HEK293 (cell line): Measurements from ENCODE around the gene MYADML2.

ENCODE experiments used
- GLI2 ChIP-seq: fragments of 450-650 bp; formaldehyde crosslinking; IDR thresholded peaks from 2 replicates; pipeline ENCODE4; 2017; ENCODE audit warnings: missing biosample characterization, missing genetic modification characterization, low read depth, borderline replicate concordance
- IKZF3 ChIP-seq: fragments of 450-650 bp; IDR thresholded peaks from 2 replicates; pipeline ENCODE4 v1.5.0; 2018; ENCODE audit warnings: missing biosample characterization, mild to moderate bottlenecking, missing genetic modification characterization, moderate library complexity
- MZF1 ChIP-seq: fragments of 450-650 bp; formaldehyde crosslinking; IDR thresholded peaks from 2 replicates; pipeline ENCODE4 v1.5.1; 2017; ENCODE audit warnings: missing biosample characterization, missing genetic modification characterization, borderline replicate concordance
- OSR2 ChIP-seq: fragments of 450-650 bp; formaldehyde crosslinking; IDR thresholded peaks from 2 replicates; pipeline ENCODE4 v1.5.1; 2016; ENCODE audit warnings: missing biosample characterization, missing genetic modification characterization
- OVOL3 ChIP-seq: fragments of 450-650 bp; formaldehyde crosslinking; IDR thresholded peaks from 2 replicates; pipeline ENCODE4 v1.5.1; 2016; ENCODE audit warnings: missing biosample characterization, missing genetic modification characterization
- SCRT1 ChIP-seq: fragments of 450-650 bp; formaldehyde crosslinking; IDR thresholded peaks from 2 replicates; pipeline ENCODE4 v1.5.1; 2016; ENCODE audit warnings: missing biosample characterization, missing genetic modification characterization, borderline replicate concordance
- SCRT2 ChIP-seq: fragments of 450-650 bp; formaldehyde crosslinking; IDR thresholded peaks from 2 replicates; pipeline ENCODE4 v1.5.1; 2016; ENCODE audit warnings: missing biosample characterization, missing genetic modification characterization
- SP7 ChIP-seq: fragments of 450-650 bp; formaldehyde crosslinking; IDR thresholded peaks from 2 replicates; pipeline ENCODE4 v1.5.1; 2016; ENCODE audit warnings: missing biosample characterization, missing genetic modification characterization
- TCF7L2 ChIP-seq: IDR thresholded peaks from 2 replicates; pipeline ENCODE4 v1.6.1; 2011; ENCODE audit warnings: low read depth, mild to moderate bottlenecking, inconsistent platforms, low read length, moderate library complexity, borderline replicate concordance
- ZBTB48 ChIP-seq: fragments of 450-650 bp; formaldehyde crosslinking; IDR thresholded peaks from 2 replicates; pipeline ENCODE4 v1.5.1; 2016; ENCODE audit warnings: missing biosample characterization, missing genetic modification characterization
- ZBTB7A ChIP-seq: fragments of 450-650 bp; formaldehyde crosslinking; IDR thresholded peaks from 2 replicates; pipeline ENCODE4 v1.5.1; 2016; ENCODE audit warnings: low read depth, missing biosample characterization, missing genetic modification characterization
- ZEB2 ChIP-seq: fragments of 450-650 bp; formaldehyde crosslinking; IDR thresholded peaks from 2 replicates; pipeline ENCODE4 v1.5.1; 2016; ENCODE audit warnings: missing biosample characterization, missing genetic modification characterization
- ZIC2 ChIP-seq: fragments of 450-650 bp; formaldehyde crosslinking; IDR thresholded peaks from 2 replicates; pipeline ENCODE4 v1.5.1; 2016; ENCODE audit warnings: missing biosample characterization, missing genetic modification characterization
- ZNF112 ChIP-seq: fragments of 450-650 bp; formaldehyde crosslinking; IDR thresholded peaks from 2 replicates; pipeline ENCODE4 v1.5.0; 2017; ENCODE audit warnings: missing biosample characterization, missing genetic modification characterization
- ZNF174 ChIP-seq: fragments of 450-650 bp; formaldehyde crosslinking; IDR thresholded peaks from 2 replicates; pipeline ENCODE4 v1.5.0; 2017; ENCODE audit warnings: missing biosample characterization, mild to moderate bottlenecking, missing genetic modification characterization
- ZNF202 ChIP-seq: fragments of 450-650 bp; formaldehyde crosslinking; IDR thresholded peaks from 2 replicates; pipeline ENCODE4 v1.5.1; 2016; ENCODE audit warnings: missing biosample characterization, missing genetic modification characterization, borderline replicate concordance
- ZNF280C ChIP-seq: fragments of 450-650 bp; formaldehyde crosslinking; IDR thresholded peaks from 2 replicates; pipeline ENCODE4 v1.5.1; 2016; ENCODE audit warnings: missing biosample characterization, missing genetic modification characterization
- ZNF335 ChIP-seq: fragments of 450-650 bp; formaldehyde crosslinking; conservative IDR thresholded peaks from 2 replicates; pipeline ENCODE4 v1.5.1; 2016; ENCODE audit warnings: missing biosample characterization, missing genetic modification characterization
- ZNF366 ChIP-seq: fragments of 450-650 bp; formaldehyde crosslinking; conservative IDR thresholded peaks from 2 replicates; pipeline ENCODE4 v1.5.1; 2016; ENCODE audit warnings: missing biosample characterization, missing genetic modification characterization
- ZNF518A ChIP-seq: fragments of 450-650 bp; formaldehyde crosslinking; conservative IDR thresholded peaks from 2 replicates; pipeline ENCODE4 v1.5.1; 2016; ENCODE audit warnings: low read depth, missing biosample characterization, missing genetic modification characterization
- ZNF530 ChIP-seq: fragments of 450-650 bp; formaldehyde crosslinking; IDR thresholded peaks from 2 replicates; pipeline ENCODE4 v1.5.1; 2016; ENCODE audit warnings: low read depth, missing biosample characterization, missing genetic modification characterization
- ZNF544 ChIP-seq: fragments of 450-650 bp; formaldehyde crosslinking; IDR thresholded peaks from 2 replicates; pipeline ENCODE4 v1.5.0; 2017; ENCODE audit warnings: missing biosample characterization, missing genetic modification characterization
- ZNF561 ChIP-seq: fragments of 450-650 bp; IDR thresholded peaks from 2 replicates; pipeline ENCODE4 v1.5.1; 2018; ENCODE audit warnings: missing biosample characterization, missing genetic modification characterization, borderline replicate concordance
- ZNF571 ChIP-seq: fragments of 450-650 bp; formaldehyde crosslinking; IDR thresholded peaks from 2 replicates; pipeline ENCODE4 v1.5.0; 2017; ENCODE audit warnings: missing biosample characterization, missing genetic modification characterization
- ZNF580 ChIP-seq: fragments of 450-650 bp; formaldehyde crosslinking; IDR thresholded peaks from 2 replicates; pipeline ENCODE4 v1.5.1; 2016; ENCODE audit warnings: missing biosample characterization, missing genetic modification characterization
- ZNF626 ChIP-seq: fragments of 450-650 bp; sonication (Bioruptor Pico); formaldehyde crosslinking; IDR thresholded peaks from 2 replicates; pipeline ENCODE4 v1.5.1; 2018; ENCODE audit warnings: missing biosample characterization, missing genetic modification characterization, inconsistent platforms
- ZNF660 ChIP-seq: fragments of 450-650 bp; IDR thresholded peaks from 2 replicates; pipeline ENCODE4 v1.5.1; 2018; ENCODE audit warnings: missing biosample characterization, mild to moderate bottlenecking, missing genetic modification characterization
- ZNF837 ChIP-seq: fragments of 450-650 bp; formaldehyde crosslinking; IDR thresholded peaks from 2 replicates; pipeline ENCODE4 v1.5.1; 2016; ENCODE audit warnings: missing biosample characterization, missing genetic modification characterization
- TF ChIP-seq, protein P1 (sequence below): fragments of 450-650 bp; formaldehyde crosslinking; IDR thresholded peaks from 2 replicates; pipeline ENCODE4 v1.5.1; 2016; ENCODE audit warnings: missing biosample characterization, missing genetic modification characterization, low read depth
- TF ChIP-seq, protein P2 (sequence below): fragments of 450-650 bp; formaldehyde crosslinking; IDR thresholded peaks from 2 replicates; pipeline ENCODE4 v1.5.1; 2016; ENCODE audit warnings: missing biosample characterization, missing genetic modification characterization, borderline replicate concordance

MYADML2 gene

DNA sequence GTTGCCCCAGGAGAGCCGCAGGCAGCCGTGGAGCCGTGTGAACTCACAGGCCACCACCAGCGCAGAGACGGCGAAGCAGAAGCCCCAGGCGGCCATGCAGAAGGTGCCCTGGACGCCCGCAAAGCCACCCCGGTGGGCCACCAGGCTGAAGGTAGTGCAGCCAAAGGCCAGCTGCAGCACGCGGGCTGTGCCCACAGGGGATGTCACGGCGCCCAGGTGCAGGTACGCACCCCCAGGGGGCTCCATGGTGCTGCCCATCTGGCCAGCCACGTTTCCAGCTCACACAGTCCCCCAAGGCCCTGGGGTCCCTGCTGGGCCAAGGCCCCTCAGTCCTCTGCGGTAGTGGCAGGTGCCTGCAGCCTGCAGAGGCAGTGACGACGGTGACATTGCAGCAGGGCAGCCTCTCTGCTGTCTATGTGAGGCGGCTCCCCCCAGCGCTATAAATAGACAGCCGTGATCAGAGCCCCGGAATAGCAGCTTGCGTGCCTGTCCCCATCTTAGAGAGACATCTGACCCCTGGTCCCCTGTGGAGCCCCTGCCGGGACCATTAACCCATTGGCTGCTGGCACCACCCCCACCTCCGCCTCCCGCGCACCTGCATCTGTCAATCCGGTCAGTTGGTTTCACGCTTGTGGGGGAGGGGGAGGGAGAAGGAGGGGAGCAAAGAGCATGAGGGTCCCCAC is 5.4 kb downstream of the MYADML2 start (continued):
- no peak for TF ChIP-seq ZNF580
- no peak for TF ChIP-seq IKZF3 (tag by site-specific recombination)
- no peak for TF ChIP-seq TCF7L2
- no peak for TF ChIP-seq OVOL3 (tag by site-specific recombination)
- TF ChIP-seq GLI2, result no peak
- 0 out of 2 replicates have a peak, but pooled peaks have one; percentile 26 for TF ChIP-seq ZNF561 (tag by site-specific recombination)
- TF ChIP-seq ZNF660, result peak; percentile 25; the same call in 1 of the 2 replicates
- TF ChIP-seq ZNF366, result no peak
- TF ChIP-seq ZNF112 (tag by site-specific recombination), result no peak
- TF ChIP-seq ZNF280C, result no peak
- TF ChIP-seq ZNF202, result no peak
- 0 out of 2 replicates have a peak, but pooled peaks have one; percentile 15 for TF ChIP-seq ZEB2
- no peak for TF ChIP-seq SCRT1
- TF ChIP-seq SCRT2, result no peak
- TF ChIP-seq ZNF626 (tag by site-specific recombination), result no peak
- TF ChIP-seq ZNF837, result no peak
- TF ChIP-seq ZNF571 (tag by site-specific recombination), result no peak
- TF ChIP-seq OSR2 (tag by site-specific recombination), result no peak
- TF ChIP-seq, protein P1, sequence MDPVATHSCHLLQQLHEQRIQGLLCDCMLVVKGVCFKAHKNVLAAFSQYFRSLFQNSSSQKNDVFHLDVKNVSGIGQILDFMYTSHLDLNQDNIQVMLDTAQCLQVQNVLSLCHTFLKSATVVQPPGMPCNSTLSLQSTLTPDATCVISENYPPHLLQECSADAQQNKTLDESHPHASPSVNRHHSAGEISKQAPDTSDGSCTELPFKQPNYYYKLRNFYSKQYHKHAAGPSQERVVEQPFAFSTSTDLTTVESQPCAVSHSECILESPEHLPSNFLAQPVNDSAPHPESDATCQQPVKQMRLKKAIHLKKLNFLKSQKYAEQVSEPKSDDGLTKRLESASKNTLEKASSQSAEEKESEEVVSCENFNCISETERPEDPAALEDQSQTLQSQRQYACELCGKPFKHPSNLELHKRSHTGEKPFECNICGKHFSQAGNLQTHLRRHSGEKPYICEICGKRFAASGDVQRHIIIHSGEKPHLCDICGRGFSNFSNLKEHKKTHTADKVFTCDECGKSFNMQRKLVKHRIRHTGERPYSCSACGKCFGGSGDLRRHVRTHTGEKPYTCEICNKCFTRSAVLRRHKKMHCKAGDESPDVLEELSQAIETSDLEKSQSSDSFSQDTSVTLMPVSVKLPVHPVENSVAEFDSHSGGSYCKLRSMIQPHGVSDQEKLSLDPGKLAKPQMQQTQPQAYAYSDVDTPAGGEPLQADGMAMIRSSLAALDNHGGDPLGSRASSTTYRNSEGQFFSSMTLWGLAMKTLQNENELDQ (tag by site-specific recombination), result no peak
- no peak for TF ChIP-seq ZBTB7A (tag by site-specific recombination)
- no peak for TF ChIP-seq ZNF174
- peak; percentile 77; the same call in 1 of the 2 replicates for TF ChIP-seq ZIC2 (tag by site-specific recombination)
- no peak for TF ChIP-seq ZNF530
- no peak for TF ChIP-seq MZF1
- 0 out of 2 replicates have a peak, but pooled peaks have one; percentile 39 for TF ChIP-seq SP7
- TF ChIP-seq ZNF544 (tag by site-specific recombination), result no peak
- TF ChIP-seq, protein P2, sequence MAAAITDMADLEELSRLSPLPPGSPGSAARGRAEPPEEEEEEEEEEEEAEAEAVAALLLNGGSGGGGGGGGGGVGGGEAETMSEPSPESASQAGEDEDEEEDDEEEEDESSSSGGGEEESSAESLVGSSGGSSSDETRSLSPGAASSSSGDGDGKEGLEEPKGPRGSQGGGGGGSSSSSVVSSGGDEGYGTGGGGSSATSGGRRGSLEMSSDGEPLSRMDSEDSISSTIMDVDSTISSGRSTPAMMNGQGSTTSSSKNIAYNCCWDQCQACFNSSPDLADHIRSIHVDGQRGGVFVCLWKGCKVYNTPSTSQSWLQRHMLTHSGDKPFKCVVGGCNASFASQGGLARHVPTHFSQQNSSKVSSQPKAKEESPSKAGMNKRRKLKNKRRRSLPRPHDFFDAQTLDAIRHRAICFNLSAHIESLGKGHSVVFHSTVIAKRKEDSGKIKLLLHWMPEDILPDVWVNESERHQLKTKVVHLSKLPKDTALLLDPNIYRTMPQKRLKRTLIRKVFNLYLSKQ (tag by site-specific recombination), result no peak
- no peak for TF ChIP-seq ZBTB48 (tag by site-specific recombination)
- peak; percentile 74 for TF ChIP-seq ZNF335 (tag by site-specific recombination)
- no peak for TF ChIP-seq ZNF518A (tag by site-specific recombination)
